CD4-positive, CD25-positive, alpha-beta regulatory T cell (primary cell): ENCODE results near the gene CHST7. TPM values are rescaled to one million over a fixed set of nuclear protein-coding genes. Genes with fewer than 3 reads are reported as not detected.

Source experiments
- ATAC-seq, 2 donors: fragments of 150-1000 bp; cut with Tn5 transposase; one replicate each; pipeline ENCODE4 v1.10.0; 2021; ENCODE audit warnings: low read depth in 2 of 2, moderate number of reproducible peaks in 2 of 2, moderate library complexity in 1 of 2
- DNase-seq, 3 donors: peaks; one replicate each; pipeline versions ENCODE4 v3.0.0 to v3.0.0-alpha.2; 2012 to 2022; ENCODE audit warnings: mixed read lengths in 1 of 3
- H3K27ac ChIP-seq: one replicate; pipeline ENCODE4 v1.7.0; 2013; ENCODE audit warnings: mild to moderate bottlenecking, low read length; ENCODE audit not compliant: insufficient read depth, poor library complexity, severe bottlenecking
- H3K27me3 ChIP-seq: one replicate; pipeline ENCODE4 v1.7.0; 2013; ENCODE audit warnings: low read length; ENCODE audit not compliant: control insufficient read depth, insufficient read depth
- H3K36me3 ChIP-seq: one replicate; pipeline ENCODE4 v1.7.0; 2013; ENCODE audit warnings: mild to moderate bottlenecking, low read length, moderate library complexity; ENCODE audit not compliant: control insufficient read depth, insufficient read depth
- H3K4me1 ChIP-seq: 2 replicates; pipeline ENCODE4 v1.7.0; 2013; ENCODE audit warnings: mild to moderate bottlenecking, low read length; ENCODE audit not compliant: insufficient read depth, control insufficient read depth, poor library complexity, severe bottlenecking
- H3K4me3 ChIP-seq: one replicate; pipeline ENCODE4 v1.7.0; 2013; ENCODE audit warnings: low read depth, mild to moderate bottlenecking, low read length, moderate library complexity
- H3K9me3 ChIP-seq, 2 experiments: 1 replicate in 1 of 2; 2 replicates in 1 of 2; pipeline ENCODE4 v1.7.0; 2013; ENCODE audit warnings: low read length in 2 of 2, mild to moderate bottlenecking in 1 of 2, moderate library complexity in 1 of 2; ENCODE audit not compliant: control insufficient read depth in 2 of 2
- H3K27ac Mint-ChIP-seq, 3 donors: one replicate each; pipeline ENCODE4 v1.8.0; 2020 to 2022; ENCODE audit warnings: mild to moderate bottlenecking in 3 of 3, mixed read lengths in 3 of 3, moderate library complexity in 2 of 3
- H3K27me3 Mint-ChIP-seq: one replicate; pipeline ENCODE4 v1.8.0; 2022; ENCODE audit warnings: mild to moderate bottlenecking, mixed read lengths
- H3K36me3 Mint-ChIP-seq: one replicate; pipeline ENCODE4 v1.8.0; 2020; ENCODE audit warnings: mixed read lengths
- H3K4me1 Mint-ChIP-seq, 4 donors: one replicate each; pipeline ENCODE4 v1.8.0; 2020 to 2022; ENCODE audit warnings: mixed read lengths in 4 of 4, mild to moderate bottlenecking in 1 of 4
- H3K4me3 Mint-ChIP-seq, 4 donors: one replicate each; pipeline ENCODE4 v1.8.0; 2020 to 2022; ENCODE audit warnings: mild to moderate bottlenecking in 4 of 4, mixed read lengths in 4 of 4, moderate library complexity in 3 of 4
- H3K9me3 Mint-ChIP-seq, 7 donors: one replicate each; pipeline ENCODE4 v1.8.0; 2020 to 2022; ENCODE audit warnings: mixed read lengths in 7 of 7, mild to moderate bottlenecking in 3 of 7, moderate library complexity in 2 of 7
- polyA plus RNA-seq, 4 donors: library from polyadenylated mRNA; unstranded; fragments of 300-500 nt; fragmentation: Illumina TruSeq; gene quantifications; one replicate each; pipeline ENCODE4 v1.2.3, GENCODE V29; 2021
- total RNA-seq: library from RNA; stranded (reverse); gene quantifications from one replicate; pipeline ENCODE4 v1.2.3, GENCODE V29; 2022

The CHST7 gene
- total and polyA plus RNA-seq, 5 donors from 2014 or later, result 19.5 to 41.0 (median 35.0) TPM

- ATAC-seq (peak; percentile 52 to 56), DNase-seq (peak in 2 of 3 donors; percentile 25 to 75)
- Mint-ChIP-seq H3K36me3 (peaks cover 6% of the 10 kb centered on the region), H3K4me1 (peaks cover 0 to 40% (median 22%) of the 10 kb centered on the region in 4 donors), H3K9me3 (peaks cover 0 to 1% (median 0%) of the 10 kb centered on the region in 7 donors), H3K27me3 (no peaks in the 10 kb centered on the region), H3K27ac (peak overlapping the region; percentile 48 to 97 (median 63)), H3K4me3 (peak overlapping the region; percentile 8 to 92 (median 54))
- H3K9me3 ChIP-seq, result no peaks in the 10 kb centered on the region
- no peaks in the 10 kb centered on the region for H3K36me3 ChIP-seq
- peak overlapping the region; percentile 10 for H3K4me3 ChIP-seq
- H3K27ac ChIP-seq, result peak overlapping the region; percentile 52
- H3K4me1 ChIP-seq, result peaks cover 29% of the 10 kb centered on the region
- no peaks in the 10 kb centered on the region for H3K27me3 ChIP-seq
Observed at GRCh38 chrX:46626566-46626965, 53.0 kb downstream of the CHST7 start.

- DNase-seq (no peak), ATAC-seq (no peak)
- H3K36me3 ChIP-seq, result no peaks in the 10 kb centered on the region
- no peaks in the 10 kb centered on the region for H3K9me3 ChIP-seq
- no peaks in the 10 kb centered on the region for H3K27me3 ChIP-seq
- peaks cover 0 to 40% (median 22%) of the 10 kb centered on the region in 4 donors for H3K4me1 Mint-ChIP-seq
- no peaks in the 10 kb centered on the region for H3K27me3 Mint-ChIP-seq
- peak overlapping the region; percentile 37 for H3K4me3 ChIP-seq
- peak overlapping the region; percentile 8 to 92 (median 54) for H3K4me3 Mint-ChIP-seq
- peaks cover 0 to 1% (median 0%) of the 10 kb centered on the region in 7 donors for H3K9me3 Mint-ChIP-seq
- peaks cover 29% of the 10 kb centered on the region for H3K4me1 ChIP-seq
- H3K27ac ChIP-seq, result peak overlapping the region; percentile 52
- H3K27ac Mint-ChIP-seq, result peak overlapping the region; percentile 48 to 97 (median 63)
- peaks cover 6% of the 10 kb centered on the region for H3K36me3 Mint-ChIP-seq
Observed at GRCh38 chrX:46627062-46627461, 53.5 kb downstream of the CHST7 start.

GRCh38 chrX:46627711-46628419 lies 54.3 kb downstream of the CHST7 start:
- peak overlapping the region; percentile 48 to 83 (median 70) for H3K27ac Mint-ChIP-seq
- H3K36me3 ChIP-seq, result no peaks in the 10 kb centered on the region
- peaks cover 6% of the 10 kb centered on the region for H3K36me3 Mint-ChIP-seq
- H3K4me3 Mint-ChIP-seq, result peak overlapping the region; percentile 0 to 64 (median 19)
- peak overlapping the region; percentile 63 for H3K27ac ChIP-seq
- H3K9me3 ChIP-seq, result no peaks in the 10 kb centered on the region
- H3K4me1 Mint-ChIP-seq, result peaks cover 0 to 40% (median 22%) of the 10 kb centered on the region in 4 donors
- H3K4me1 ChIP-seq, result peaks cover 29% of the 10 kb centered on the region
- no peaks in the 10 kb centered on the region for H3K27me3 ChIP-seq
- no peaks in the 10 kb centered on the region for H3K27me3 Mint-ChIP-seq
- peak overlapping the region; percentile 19 for H3K4me3 ChIP-seq
- H3K9me3 Mint-ChIP-seq, result peaks cover 0 to 1% (median 0%) of the 10 kb centered on the region in 7 donors
- ATAC-seq (no peak), DNase-seq (no peak)

- Histone ChIP-seq H3K4me3 (peak overlapping the region; percentile 10), H3K36me3 (no peaks in the 10 kb centered on the region), H3K4me1 (peaks cover 29% of the 10 kb centered on the region), H3K27me3 (no peaks in the 10 kb centered on the region), H3K9me3 (no peaks in the 10 kb centered on the region), H3K27ac (peak overlapping the region; percentile 63)
- peaks cover 6% of the 10 kb centered on the region for H3K36me3 Mint-ChIP-seq
- peak; percentile 62 to 64 for ATAC-seq
- peak overlapping the region in 3 of 4 donors; percentile 34 to 64 (median 38) for H3K4me3 Mint-ChIP-seq
- DNase-seq, result no peak
- H3K27me3 Mint-ChIP-seq, result no peaks in the 10 kb centered on the region
- peak overlapping the region; percentile 48 to 83 (median 70) for H3K27ac Mint-ChIP-seq
- peaks cover 0 to 43% (median 22%) of the 10 kb centered on the region in 4 donors for H3K4me1 Mint-ChIP-seq
- peaks cover 0 to 1% (median 0%) of the 10 kb centered on the region in 7 donors for H3K9me3 Mint-ChIP-seq
Observed at GRCh38 chrX:46628460-46629371, 55.2 kb downstream of the CHST7 start.

GRCh38 chrX:46630141-46630540 lies 56.6 kb downstream of the CHST7 start:
- no peak for ATAC-seq
- peak overlapping the region in 1 of 3 donors; percentile 54 for H3K27ac Mint-ChIP-seq

GRCh38 chrX:46634577-46634976 lies 61.0 kb downstream of the CHST7 start:
- H3K27me3 Mint-ChIP-seq, result no peaks in the 10 kb centered on the region
- no peak overlapping the region for H3K27ac Mint-ChIP-seq
- H3K4me3 Mint-ChIP-seq, result peak overlapping the region in 1 of 4 donors; percentile 4
- H3K4me1 Mint-ChIP-seq, result peaks cover 8 to 26% (median 14%) of the 10 kb centered on the region in 4 donors
- H3K36me3 ChIP-seq, result no peaks in the 10 kb centered on the region
- H3K9me3 ChIP-seq, result no peaks in the 10 kb centered on the region
- ATAC-seq (no peak), DNase-seq (no peak)
- peak overlapping the region; percentile 58 for H3K4me3 ChIP-seq
- peaks cover 3% of the 10 kb centered on the region for H3K36me3 Mint-ChIP-seq
- peaks cover 0 to 2% (median 0%) of the 10 kb centered on the region in 7 donors for H3K9me3 Mint-ChIP-seq
- no peaks in the 10 kb centered on the region for H3K27me3 ChIP-seq
- peaks cover 15% of the 10 kb centered on the region for H3K4me1 ChIP-seq
- H3K27ac ChIP-seq, result peak overlapping the region; percentile 34

More at GRCh38 chrX:46630141-46630540, 56.6 kb downstream of the CHST7 start:
- peaks cover 1 to 49% (median 29%) of the 10 kb centered on the region in 4 donors for H3K4me1 Mint-ChIP-seq
- H3K9me3 Mint-ChIP-seq, result peaks cover 0 to 1% (median 0%) of the 10 kb centered on the region in 7 donors
- Histone ChIP-seq H3K4me1 (peaks cover 38% of the 10 kb centered on the region), H3K4me3 (no peak overlapping the region), H3K27ac (no peak overlapping the region), H3K9me3 (no peaks in the 10 kb centered on the region), H3K36me3 (no peaks in the 10 kb centered on the region), H3K27me3 (no peaks in the 10 kb centered on the region)
- peaks cover 6% of the 10 kb centered on the region for H3K36me3 Mint-ChIP-seq
- DNase-seq, result no peak
- no peak overlapping the region for H3K4me3 Mint-ChIP-seq
- H3K27me3 Mint-ChIP-seq, result no peaks in the 10 kb centered on the region

GRCh38 chrX:46635186-46635585 lies 61.6 kb downstream of the CHST7 start:
- ATAC-seq, result no peak
- DNase-seq, result no peak
- Histone ChIP-seq H3K27ac (no peak overlapping the region), H3K36me3 (no peaks in the 10 kb centered on the region), H3K9me3 (no peaks in the 10 kb centered on the region), H3K4me1 (peaks cover 15% of the 10 kb centered on the region), H3K27me3 (no peaks in the 10 kb centered on the region), H3K4me3 (peak overlapping the region; percentile 58)
- Mint-ChIP-seq H3K4me3 (peak overlapping the region in 1 of 4 donors; percentile 58), H3K4me1 (peaks cover 8 to 26% (median 14%) of the 10 kb centered on the region in 4 donors), H3K9me3 (peaks cover 0 to 2% (median 0%) of the 10 kb centered on the region in 7 donors), H3K36me3 (no peaks in the 10 kb centered on the region), H3K27ac (no peak overlapping the region), H3K27me3 (no peaks in the 10 kb centered on the region)
